Fibroblast of villous mesenchyme (primary cell): ENCODE results near the gene PLAC1. TPM values are rescaled to one million over a fixed set of nuclear protein-coding genes. Genes with fewer than 3 reads are reported as not detected.

ENCODE experiments used
- DNase-seq: peaks from one replicate; pipeline ENCODE4 v3.0.0-alpha.2; 2010; ENCODE audit warnings: low read depth
- H3K4me3 ChIP-seq: 2 replicates; pipeline ENCODE4 v1.5.1; 2011; ENCODE audit warnings: low read depth, mild to moderate bottlenecking, low read length
- total RNA-seq: library from RNA; depleted of rRNA; stranded (reverse); fragments of >200 nt; gene quantifications from 2 replicates; pipeline ENCODE4 v1.2.3, GENCODE V29; 2012
- TF ChIP-seq, protein P1 (sequence below): IDR thresholded peaks from 2 replicates; pipeline ENCODE4 v1.5.1; 2012; ENCODE audit warnings: low read depth, mild to moderate bottlenecking, low read length; ENCODE audit not compliant: insufficient read depth

PLAC1 gene
- total RNA-seq, 1 donor = 0.43 TPM

DNA sequence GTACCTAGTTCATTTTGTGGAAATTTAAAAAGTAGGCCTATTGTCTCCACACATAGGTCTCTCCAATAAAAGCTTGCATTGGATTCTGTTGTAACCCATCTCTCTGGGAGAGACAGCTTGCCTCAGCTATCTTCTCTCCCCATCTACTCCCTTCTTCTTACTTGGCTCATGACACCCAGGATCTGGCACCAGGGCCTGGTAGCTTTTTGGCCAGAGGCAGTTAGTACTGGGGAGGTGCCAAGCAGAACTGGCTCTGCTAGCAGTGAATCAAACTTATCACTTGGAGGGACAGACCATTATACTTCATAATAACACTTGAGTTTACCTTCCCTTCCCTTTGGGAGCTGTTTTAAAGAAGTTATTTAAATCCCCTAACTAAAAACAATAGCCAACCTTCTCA lies 31.8 kb downstream of the PLAC1 start:
- no peak for DNase-seq
- TF ChIP-seq, protein P1, sequence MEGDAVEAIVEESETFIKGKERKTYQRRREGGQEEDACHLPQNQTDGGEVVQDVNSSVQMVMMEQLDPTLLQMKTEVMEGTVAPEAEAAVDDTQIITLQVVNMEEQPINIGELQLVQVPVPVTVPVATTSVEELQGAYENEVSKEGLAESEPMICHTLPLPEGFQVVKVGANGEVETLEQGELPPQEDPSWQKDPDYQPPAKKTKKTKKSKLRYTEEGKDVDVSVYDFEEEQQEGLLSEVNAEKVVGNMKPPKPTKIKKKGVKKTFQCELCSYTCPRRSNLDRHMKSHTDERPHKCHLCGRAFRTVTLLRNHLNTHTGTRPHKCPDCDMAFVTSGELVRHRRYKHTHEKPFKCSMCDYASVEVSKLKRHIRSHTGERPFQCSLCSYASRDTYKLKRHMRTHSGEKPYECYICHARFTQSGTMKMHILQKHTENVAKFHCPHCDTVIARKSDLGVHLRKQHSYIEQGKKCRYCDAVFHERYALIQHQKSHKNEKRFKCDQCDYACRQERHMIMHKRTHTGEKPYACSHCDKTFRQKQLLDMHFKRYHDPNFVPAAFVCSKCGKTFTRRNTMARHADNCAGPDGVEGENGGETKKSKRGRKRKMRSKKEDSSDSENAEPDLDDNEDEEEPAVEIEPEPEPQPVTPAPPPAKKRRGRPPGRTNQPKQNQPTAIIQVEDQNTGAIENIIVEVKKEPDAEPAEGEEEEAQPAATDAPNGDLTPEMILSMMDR = no peak
- H3K4me3 ChIP-seq = no peak overlapping the region

DNA sequence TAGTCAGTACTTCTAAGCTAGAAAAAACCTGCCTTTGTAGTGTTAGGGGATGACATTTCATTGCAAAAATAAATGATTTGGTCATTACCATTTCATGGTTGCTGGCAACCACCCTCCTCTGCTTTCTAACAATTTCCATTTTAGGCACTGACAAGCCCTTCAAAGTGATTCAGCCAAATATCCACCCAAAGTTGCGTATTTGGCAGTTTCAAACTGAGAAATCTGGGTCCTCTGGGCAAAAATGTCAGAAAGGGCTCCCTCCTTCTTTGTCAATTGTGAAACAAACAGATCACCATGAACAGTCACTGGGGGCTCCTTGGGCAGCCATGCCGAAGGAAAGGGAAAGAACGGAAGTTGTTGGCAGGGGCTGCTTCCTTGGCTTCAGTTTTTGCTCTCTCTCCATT lies 33.0 kb downstream of the PLAC1 start:
- DNase-seq = no peak
- TF ChIP-seq, protein P1 = no peak
- H3K4me3 ChIP-seq = no peak overlapping the region

DNA sequence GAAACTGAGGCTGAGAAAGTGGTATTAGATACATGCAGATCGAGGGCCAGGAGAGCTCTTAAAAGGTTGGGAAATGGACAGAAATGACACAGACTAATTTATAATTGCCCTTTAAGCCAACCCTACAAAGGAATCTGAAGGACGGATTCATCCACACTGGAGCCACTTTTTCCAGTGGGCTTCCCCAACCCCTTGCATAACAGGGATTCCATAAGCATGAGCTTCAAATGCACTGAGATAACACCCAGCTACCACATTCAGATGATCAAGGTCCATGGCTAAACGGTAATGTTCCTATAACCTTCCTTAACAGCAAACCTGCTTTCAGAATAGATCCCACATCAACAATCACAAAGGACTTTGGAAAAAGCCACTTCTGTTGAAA lies 34.2 kb downstream of the PLAC1 start:
- H3K4me3 ChIP-seq = no peak overlapping the region
- TF ChIP-seq, protein P1 = no peak
- peak; percentile 16 for DNase-seq

DNA sequence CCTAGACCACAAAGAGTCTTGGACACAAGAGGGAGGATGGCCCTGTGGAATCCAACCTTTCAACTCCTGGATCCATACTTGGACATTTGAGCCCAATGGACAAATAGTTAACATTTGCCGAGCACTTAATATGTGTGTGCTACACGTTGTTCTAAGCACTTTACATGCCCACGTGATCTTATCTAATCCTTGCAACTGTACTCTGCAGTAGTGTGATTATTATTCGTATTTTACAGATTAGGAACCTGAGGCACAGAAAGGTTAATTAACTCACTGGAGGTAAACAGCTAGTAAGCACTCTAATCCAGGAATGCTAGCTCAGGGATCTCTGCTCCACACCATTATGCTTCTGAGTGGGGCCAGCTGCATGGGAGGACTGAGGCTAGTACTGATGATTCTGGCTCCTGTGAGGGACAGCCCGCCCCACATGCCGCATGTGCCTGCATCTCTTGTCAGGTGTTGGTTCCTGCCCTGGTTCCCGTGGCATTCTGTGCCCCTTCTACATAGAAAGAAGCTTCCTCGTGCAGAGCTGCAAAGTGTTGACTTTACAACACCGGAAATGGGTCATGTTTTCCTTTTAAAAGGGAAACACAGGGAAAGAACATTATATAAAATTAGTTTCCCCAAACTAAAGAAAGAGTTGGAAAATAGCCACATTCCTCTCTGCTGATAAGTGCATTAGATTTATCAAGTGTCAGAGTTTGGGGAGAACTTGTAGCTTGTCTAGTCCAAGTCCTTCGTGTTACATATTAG lies 34.8 kb downstream of the PLAC1 start:
- H3K4me3 ChIP-seq = no peak overlapping the region
- TF ChIP-seq, protein P1 = no peak
- DNase-seq = peak; percentile 30

DNA sequence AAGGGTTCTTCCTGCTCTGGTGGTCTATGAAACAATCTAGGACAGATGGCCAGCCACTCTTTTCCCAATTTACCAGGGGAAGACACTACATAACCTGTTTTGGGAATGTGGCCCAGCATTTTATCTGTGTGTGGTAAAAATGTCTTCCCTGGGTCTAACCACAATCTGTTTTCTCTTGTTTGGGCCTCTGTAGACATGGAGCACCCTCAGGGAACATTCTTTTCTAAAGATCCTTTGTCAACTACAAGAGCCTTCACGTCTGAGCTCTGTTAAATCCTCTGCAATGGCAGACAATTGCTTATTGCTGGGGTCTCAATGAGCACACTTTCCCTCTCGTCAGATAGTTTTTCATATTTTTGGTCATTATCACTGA lies 35.5 kb downstream of the PLAC1 start:
- TF ChIP-seq, protein P1 = no peak
- DNase-seq = peak; percentile 32

DNA sequence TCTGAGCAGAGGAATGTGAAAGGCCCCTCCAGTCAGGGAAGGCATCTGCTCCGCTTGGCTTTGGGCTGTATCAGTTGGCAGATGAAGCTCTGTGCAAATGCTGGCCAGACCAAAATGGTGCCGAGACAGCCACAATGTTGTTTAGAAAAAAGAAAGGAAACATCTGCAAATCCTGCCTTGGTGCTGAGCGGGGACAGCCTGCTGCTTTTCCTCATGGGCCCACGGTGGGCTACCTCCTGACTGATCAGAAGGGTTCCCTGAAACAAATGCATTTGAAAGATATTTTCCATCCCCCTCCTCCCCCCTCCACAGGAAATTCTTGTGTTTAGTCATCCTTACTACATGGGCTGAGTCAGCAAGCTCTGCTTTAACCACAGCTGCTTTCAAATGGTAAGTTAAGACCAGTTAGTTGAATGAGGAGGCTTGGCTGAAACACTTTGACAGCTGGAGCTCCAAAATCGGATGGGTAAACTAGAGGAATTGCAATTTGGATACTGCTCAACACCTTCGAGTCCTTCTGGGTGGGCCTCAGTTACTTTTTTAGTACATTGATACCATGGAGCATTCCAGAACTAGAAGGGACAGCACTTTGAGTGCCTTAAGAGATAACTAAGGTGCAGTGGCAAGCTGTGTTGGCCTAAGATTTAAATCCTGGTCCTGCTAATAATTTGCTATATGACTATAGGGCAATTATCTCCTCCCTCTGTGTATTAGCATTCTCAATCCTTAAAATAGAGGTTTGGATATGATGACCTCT lies 36.0 kb downstream of the PLAC1 start:
- DNase-seq = peak; percentile 82
- TF ChIP-seq, protein P1 = no peak
- H3K4me3 ChIP-seq = no peak overlapping the region

More for the DNA sequence above, 35.5 kb downstream of the PLAC1 start:
- H3K4me3 ChIP-seq = no peak overlapping the region

DNA sequence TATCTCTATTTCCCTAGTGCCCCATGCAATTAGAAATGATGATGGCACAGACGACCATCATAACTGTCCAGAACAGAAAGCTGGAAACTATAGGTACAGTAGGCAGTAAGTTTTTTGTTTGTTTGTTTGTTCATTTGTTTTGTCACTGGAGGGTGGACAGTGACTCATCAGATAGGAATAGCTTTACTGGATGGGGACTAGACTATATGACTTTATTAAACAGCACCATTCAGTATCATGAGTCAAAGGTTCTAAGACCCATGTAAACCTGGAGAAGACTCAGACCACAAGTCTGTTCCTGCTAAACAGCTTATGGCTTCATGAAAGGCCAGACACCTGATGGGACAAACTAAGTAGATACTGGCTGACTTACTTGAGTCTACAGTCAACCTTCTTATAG lies 38.4 kb downstream of the PLAC1 start:
- no peak for DNase-seq
- TF ChIP-seq, protein P1 = no peak
- H3K4me3 ChIP-seq = no peak overlapping the region
